OCI-LY1 (cell line): ENCODE results near the gene RBMS3.

Source experiments
- H2AFZ ChIP-seq: fragments of 200-600 bp; sonication (generic), shearing (Covaris generic); 2 replicates; pipeline ENCODE4 v1.6.0; 2014; ENCODE audit warnings: antibody characterized with exemption, mild to moderate bottlenecking, low read length
- H3F3A ChIP-seq: fragments of 200-600 bp; sonication (generic), shearing (Covaris generic); 2 replicates; pipeline ENCODE4 v1.6.0; 2014; ENCODE audit warnings: mild to moderate bottlenecking, antibody characterized with exemption, low read length, moderate library complexity; ENCODE audit not compliant: insufficient read depth
- H3K27ac ChIP-seq: fragments of 200-600 bp; sonication (generic); 2 replicates; pipeline ENCODE4 v1.5.1; 2014; ENCODE audit warnings: low read length, mixed run types, mild to moderate bottlenecking, low read depth; ENCODE audit not compliant: poor library complexity, severe bottlenecking
- H3K27me3 ChIP-seq: fragments of 200-600 bp; sonication (generic); 2 replicates; pipeline ENCODE4 v1.6.0; 2014; ENCODE audit warnings: antibody characterized with exemption, mild to moderate bottlenecking, low read length, moderate library complexity; ENCODE audit not compliant: insufficient read depth
- H3K36me3 ChIP-seq: fragments of 200-600 bp; sonication (generic); 2 replicates; pipeline ENCODE4 v1.6.1; 2014; ENCODE audit warnings: mild to moderate bottlenecking, antibody characterized with exemption, low read length, moderate library complexity, mixed read lengths; ENCODE audit not compliant: insufficient read depth
- H3K4me1 ChIP-seq: fragments of 200-600 bp; sonication (generic); 2 replicates; pipeline ENCODE4 v1.5.1; 2014; ENCODE audit warnings: mild to moderate bottlenecking, low read length, moderate library complexity; ENCODE audit not compliant: insufficient read depth, severe bottlenecking
- H3K4me2 ChIP-seq: fragments of 200-600 bp; sonication (generic), shearing (Covaris generic); 2 replicates; pipeline ENCODE4 v1.6.1; 2014; ENCODE audit warnings: low read length
- H3K4me3 ChIP-seq: fragments of 200-600 bp; sonication (generic); 2 replicates; pipeline ENCODE4 v1.5.1; 2014; ENCODE audit warnings: low read length, low read depth, mild to moderate bottlenecking, mixed read lengths; ENCODE audit not compliant: poor library complexity, severe bottlenecking
- H3K79me2 ChIP-seq: fragments of 200-600 bp; shearing (Covaris generic); 2 replicates; pipeline ENCODE4 v1.6.1; 2016; ENCODE audit warnings: mixed run types, low read length, mixed read lengths; ENCODE audit not compliant: insufficient read depth
- H3K9ac ChIP-seq: fragments of 200-600 bp; sonication (generic), shearing (Covaris generic); 2 replicates; pipeline ENCODE4 v1.6.1; 2014; ENCODE audit warnings: mild to moderate bottlenecking, low read length, mixed read lengths
- H3K9me2 ChIP-seq: fragments of 200-600 bp; sonication (generic), shearing (Covaris generic); 2 replicates; pipeline ENCODE4 v1.6.1; 2014; ENCODE audit warnings: low read depth, mild to moderate bottlenecking, low read length, mixed read lengths
- H3K9me3 ChIP-seq: fragments of 200-600 bp; shearing (Covaris generic); 2 replicates; pipeline ENCODE4 v1.6.1; 2014; ENCODE audit warnings: low read length, mixed read lengths
- H4K20me1 ChIP-seq: fragments of 200-600 bp; sonication (generic), shearing (Covaris generic); 2 replicates; pipeline ENCODE4 v1.6.0; 2016; ENCODE audit warnings: mild to moderate bottlenecking, low read length; ENCODE audit not compliant: insufficient read depth
- CTCF ChIP-seq: fragments of 200-600 bp; sonication (generic), shearing (Covaris generic); IDR thresholded peaks from 2 replicates; pipeline ENCODE4 v1.5.1; 2017; ENCODE audit warnings: mild to moderate bottlenecking, antibody characterized with exemption, low read length, moderate library complexity, mixed read lengths
- EZH2 ChIP-seq: fragments of 200-600 bp; sonication (generic), shearing (Covaris generic); IDR thresholded peaks from 2 replicates; pipeline ENCODE4 v1.8.0; 2017; ENCODE audit warnings: borderline replicate concordance, mixed run types, mild to moderate bottlenecking, antibody characterized with exemption, low read length, moderate library complexity, mixed read lengths

The RBMS3 gene

GRCh38 chr3:29544701-29545363 lies 264.0 kb downstream of the RBMS3 start:
- peaks cover 23% of the 10 kb centered on the region for H3K4me1 ChIP-seq
- no peaks in the 10 kb centered on the region for H3K27me3 ChIP-seq
- no peak overlapping the region for H3K9ac ChIP-seq
- H2AFZ ChIP-seq: no peak overlapping the region
- TF ChIP-seq CTCF (no peak), EZH2 (no peak)
- no peak overlapping the region for H3K4me2 ChIP-seq
- H3K27ac ChIP-seq: no peak overlapping the region
- H3K79me2 ChIP-seq: no peaks in the 10 kb centered on the region
- H3K9me3 ChIP-seq: no peaks in the 10 kb centered on the region
- no peaks in the 10 kb centered on the region for H4K20me1 ChIP-seq
- H3F3A ChIP-seq: no peaks in the 10 kb centered on the region
- no peaks in the 10 kb centered on the region for H3K9me2 ChIP-seq
- no peak overlapping the region for H3K4me3 ChIP-seq
- H3K36me3 ChIP-seq: no peaks in the 10 kb centered on the region

GRCh38 chr3:29545615-29546014 lies 264.7 kb downstream of the RBMS3 start:
- Histone ChIP-seq H3K79me2 (no peaks in the 10 kb centered on the region), H3K4me3 (no peak overlapping the region), H3K9me3 (no peaks in the 10 kb centered on the region), H4K20me1 (no peaks in the 10 kb centered on the region), H3K9me2 (no peaks in the 10 kb centered on the region), H3K27me3 (no peaks in the 10 kb centered on the region), H2AFZ (no peak overlapping the region), H3K4me1 (peaks cover 15% of the 10 kb centered on the region), H3K9ac (no peak overlapping the region), H3K4me2 (no peak overlapping the region), H3K36me3 (no peaks in the 10 kb centered on the region), H3K27ac (no peak overlapping the region), H3F3A (no peaks in the 10 kb centered on the region)
- no peak for TF ChIP-seq EZH2
- TF ChIP-seq CTCF: no peak

GRCh38 chr3:29552051-29552450 lies 271.2 kb downstream of the RBMS3 start:
- Histone ChIP-seq H3K9me2 (no peaks in the 10 kb centered on the region), H3K79me2 (no peaks in the 10 kb centered on the region), H3K4me2 (no peak overlapping the region), H4K20me1 (no peaks in the 10 kb centered on the region), H3K27me3 (no peaks in the 10 kb centered on the region), H3K9me3 (no peaks in the 10 kb centered on the region), H3K27ac (no peak overlapping the region), H3K4me3 (no peak overlapping the region), H3K9ac (no peak overlapping the region), H3K4me1 (peaks cover 46% of the 10 kb centered on the region), H2AFZ (no peak overlapping the region), H3F3A (no peaks in the 10 kb centered on the region), H3K36me3 (no peaks in the 10 kb centered on the region)
- TF ChIP-seq EZH2 (no peak), CTCF (no peak)
